ENCODE measurements around the gene MBNL1.
A peak's percentile ranks its signal among the peaks of the same experiment; 100 is the strongest.

The MBNL1 gene

GRCh38 chr3:152268555-152269055 lies at the start of gene MBNL1:
TSS of gene MBNL1 (plus strand) at chr3:152268929. CDS start at chr3:152300194, 31,265 bp downstream.
- no peaks in the 10 kb centered on the region for H3K27me3 Mint-ChIP-seq
- peak within 1 kb of the TSS; percentile 95 for H3K27ac Mint-ChIP-seq
- H3K4me3 Mint-ChIP-seq = peak within 1 kb of the TSS; percentile 93
- peaks cover 62% of the 10 kb centered on the region for H3K4me1 Mint-ChIP-seq
- peak; percentile 89 for ATAC-seq
- H3K36me3 Mint-ChIP-seq = peaks cover 33% of the 10 kb centered on the region
- H3K9me3 Mint-ChIP-seq = no peaks in the 10 kb centered on the region

- H3K27ac Mint-ChIP-seq = no peak overlapping the region
- H3K9me3 Mint-ChIP-seq = no peaks in the 10 kb centered on the region
- no peak overlapping the region for H3K4me3 Mint-ChIP-seq
- H3K27me3 Mint-ChIP-seq = no peaks in the 10 kb centered on the region
- ATAC-seq = no peak
- H3K4me1 Mint-ChIP-seq = peaks cover 56% of the 10 kb centered on the region
- H3K36me3 Mint-ChIP-seq = no peaks in the 10 kb centered on the region
Observed at GRCh38 chr3:152219216-152219615, 49.5 kb upstream of the MBNL1 start.

- no peak for ATAC-seq
- Mint-ChIP-seq H3K9me3 (no peaks in the 10 kb centered on the region), H3K27me3 (no peaks in the 10 kb centered on the region), H3K4me3 (no peak overlapping the region), H3K27ac (no peak overlapping the region), H3K4me1 (peaks cover 55% of the 10 kb centered on the region), H3K36me3 (no peaks in the 10 kb centered on the region)
Observed at GRCh38 chr3:152219769-152220255, 48.9 kb upstream of the MBNL1 start.

- H3K27me3 Mint-ChIP-seq = no peaks in the 10 kb centered on the region
- H3K36me3 Mint-ChIP-seq = no peaks in the 10 kb centered on the region
- no peaks in the 10 kb centered on the region for H3K9me3 Mint-ChIP-seq
- peaks cover 58% of the 10 kb centered on the region for H3K4me1 Mint-ChIP-seq
- H3K27ac Mint-ChIP-seq = peak overlapping the region; percentile 40
- no peak for ATAC-seq
- no peak overlapping the region for H3K4me3 Mint-ChIP-seq
Observed at GRCh38 chr3:152222327-152222726, 46.4 kb upstream of the MBNL1 start.

GRCh38 chr3:152225201-152225600 lies 43.5 kb upstream of the MBNL1 start:
- Mint-ChIP-seq H3K27me3 (no peaks in the 10 kb centered on the region), H3K4me1 (peaks cover 45% of the 10 kb centered on the region), H3K9me3 (no peaks in the 10 kb centered on the region), H3K36me3 (no peaks in the 10 kb centered on the region), H3K4me3 (no peak overlapping the region), H3K27ac (no peak overlapping the region)
- no peak for ATAC-seq

- peaks cover 48% of the 10 kb centered on the region for H3K4me1 Mint-ChIP-seq
- no peaks in the 10 kb centered on the region for H3K27me3 Mint-ChIP-seq
- ATAC-seq = no peak
- no peak overlapping the region for H3K4me3 Mint-ChIP-seq
- no peak overlapping the region for H3K27ac Mint-ChIP-seq
- no peaks in the 10 kb centered on the region for H3K36me3 Mint-ChIP-seq
- H3K9me3 Mint-ChIP-seq = peaks cover 2% of the 10 kb centered on the region
Observed at GRCh38 chr3:152226176-152226575, 42.6 kb upstream of the MBNL1 start.

- no peaks in the 10 kb centered on the region for H3K27me3 Mint-ChIP-seq
- no peak overlapping the region for H3K4me3 Mint-ChIP-seq
- peaks cover 2% of the 10 kb centered on the region for H3K9me3 Mint-ChIP-seq
- H3K4me1 Mint-ChIP-seq = peaks cover 42% of the 10 kb centered on the region
- ATAC-seq = no peak
- no peaks in the 10 kb centered on the region for H3K36me3 Mint-ChIP-seq
- H3K27ac Mint-ChIP-seq = no peak overlapping the region
Observed at GRCh38 chr3:152227027-152227426, 41.7 kb upstream of the MBNL1 start.

- Mint-ChIP-seq H3K27me3 (no peaks in the 10 kb centered on the region), H3K4me1 (peaks cover 27% of the 10 kb centered on the region), H3K9me3 (peaks cover 2% of the 10 kb centered on the region), H3K4me3 (no peak overlapping the region), H3K36me3 (no peaks in the 10 kb centered on the region), H3K27ac (no peak overlapping the region)
- ATAC-seq = no peak
Observed at GRCh38 chr3:152229692-152230091, 39.0 kb upstream of the MBNL1 start.

GRCh38 chr3:152230370-152230769 lies 38.4 kb upstream of the MBNL1 start:
- H3K9me3 Mint-ChIP-seq = peaks cover 2% of the 10 kb centered on the region
- no peaks in the 10 kb centered on the region for H3K27me3 Mint-ChIP-seq
- no peaks in the 10 kb centered on the region for H3K36me3 Mint-ChIP-seq
- no peak overlapping the region for H3K27ac Mint-ChIP-seq
- peaks cover 21% of the 10 kb centered on the region for H3K4me1 Mint-ChIP-seq
- no peak for ATAC-seq
- H3K4me3 Mint-ChIP-seq = no peak overlapping the region

- Mint-ChIP-seq H3K27ac (no peak overlapping the region), H3K36me3 (no peaks in the 10 kb centered on the region), H3K4me3 (no peak overlapping the region), H3K27me3 (no peaks in the 10 kb centered on the region), H3K4me1 (peaks cover 25% of the 10 kb centered on the region), H3K9me3 (peaks cover 2% of the 10 kb centered on the region)
- no peak for ATAC-seq
Observed at GRCh38 chr3:152232001-152232400, 36.7 kb upstream of the MBNL1 start.

- Mint-ChIP-seq H3K4me3 (no peak overlapping the region), H3K4me1 (peaks cover 32% of the 10 kb centered on the region), H3K27me3 (no peaks in the 10 kb centered on the region), H3K36me3 (peaks cover 4% of the 10 kb centered on the region), H3K27ac (no peak overlapping the region), H3K9me3 (peaks cover 4% of the 10 kb centered on the region)
- ATAC-seq = no peak
Observed at GRCh38 chr3:152232679-152233078, 36.0 kb upstream of the MBNL1 start.

GRCh38 chr3:152234657-152235375 lies 33.9 kb upstream of the MBNL1 start:
- Mint-ChIP-seq H3K4me3 (no peak overlapping the region), H3K27me3 (no peaks in the 10 kb centered on the region), H3K36me3 (peaks cover 5% of the 10 kb centered on the region), H3K9me3 (peaks cover 5% of the 10 kb centered on the region), H3K4me1 (peaks cover 42% of the 10 kb centered on the region), H3K27ac (no peak overlapping the region)
- no peak for ATAC-seq

GRCh38 chr3:152235709-152236298 lies 32.9 kb upstream of the MBNL1 start:
- Mint-ChIP-seq H3K4me1 (peaks cover 45% of the 10 kb centered on the region), H3K27me3 (no peaks in the 10 kb centered on the region), H3K4me3 (no peak overlapping the region), H3K9me3 (peaks cover 4% of the 10 kb centered on the region), H3K27ac (no peak overlapping the region), H3K36me3 (peaks cover 5% of the 10 kb centered on the region)
- no peak for ATAC-seq

- ATAC-seq = peak; percentile 56
- H3K4me3 Mint-ChIP-seq = no peak overlapping the region
Observed at GRCh38 chr3:152236716-152237115, 32.0 kb upstream of the MBNL1 start.

GRCh38 chr3:152241142-152242017 lies 27.3 kb upstream of the MBNL1 start:
- Mint-ChIP-seq H3K4me1 (peaks cover 66% of the 10 kb centered on the region), H3K27ac (peak overlapping the region; percentile 72), H3K9me3 (peaks cover 3% of the 10 kb centered on the region), H3K4me3 (peak overlapping the region; percentile 69), H3K36me3 (peaks cover 5% of the 10 kb centered on the region), H3K27me3 (no peaks in the 10 kb centered on the region)
- no peak for ATAC-seq

More at GRCh38 chr3:152236716-152237115, 32.0 kb upstream of the MBNL1 start:
- peak overlapping the region; percentile 4 for H3K27ac Mint-ChIP-seq
- no peaks in the 10 kb centered on the region for H3K27me3 Mint-ChIP-seq
- H3K9me3 Mint-ChIP-seq = peaks cover 3% of the 10 kb centered on the region
- peaks cover 48% of the 10 kb centered on the region for H3K4me1 Mint-ChIP-seq
- peaks cover 5% of the 10 kb centered on the region for H3K36me3 Mint-ChIP-seq
